Measurements from ENCODE around the gene DRC7. TPM values are rescaled to one million over a fixed set of nuclear protein-coding genes. Genes with fewer than 3 reads are reported as not detected.

Gene DRC7
- total and polyA plus RNA-seq, 8 donors: not detected

- DNase-seq: no peak
These were observed 28.0 kb downstream of the DRC7 start for GRCh38 chr16:57722651-57723050.

DNA sequence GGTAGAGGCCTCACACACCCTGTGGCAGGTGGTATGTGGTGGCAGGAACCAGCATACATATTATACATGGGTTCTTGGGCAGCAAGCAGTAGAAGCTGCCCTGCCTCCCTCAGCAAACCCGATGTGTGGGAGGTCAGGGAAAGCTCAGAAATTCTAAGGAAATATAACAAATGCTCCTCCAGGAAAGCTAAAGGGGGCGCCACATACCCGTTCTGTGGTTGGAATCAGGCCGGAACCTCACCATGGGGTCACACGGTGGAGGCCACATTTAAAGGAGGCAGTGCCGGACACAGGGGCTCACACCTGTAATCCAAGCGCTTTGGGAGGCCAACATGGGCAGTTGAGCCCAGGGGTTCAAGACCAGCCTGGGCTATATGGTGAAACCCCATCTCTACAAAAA lies 28.6 kb downstream of the DRC7 start:
- 63 to 79% (median 75%) methylated on average over 7 of the region's 7 CpGs for WGBS, 5 donors
- intact Hi-C loops (cut with DNase I; ENCODE audit: low total_unique reads): loop anchor here (10.0 kb wide), 1 partner anchor 148 kb away; no protein-coding TSS in a partner anchor

More at GRCh38 chr16:57722651-57723050, 28.0 kb downstream of the DRC7 start:
- Histone ChIP-seq H3K4me1 (no peaks in the 10 kb centered on the region), H3K27ac (no peak overlapping the region), H3K27me3 (peaks cover 0 to 10% (median 0%) of the 10 kb centered on the region in 3 donors), H3K9me3 (no peaks in the 10 kb centered on the region), H3K36me3 (no peaks in the 10 kb centered on the region), H3K4me3 (no peak overlapping the region)
- TF ChIP-seq, protein P1, sequence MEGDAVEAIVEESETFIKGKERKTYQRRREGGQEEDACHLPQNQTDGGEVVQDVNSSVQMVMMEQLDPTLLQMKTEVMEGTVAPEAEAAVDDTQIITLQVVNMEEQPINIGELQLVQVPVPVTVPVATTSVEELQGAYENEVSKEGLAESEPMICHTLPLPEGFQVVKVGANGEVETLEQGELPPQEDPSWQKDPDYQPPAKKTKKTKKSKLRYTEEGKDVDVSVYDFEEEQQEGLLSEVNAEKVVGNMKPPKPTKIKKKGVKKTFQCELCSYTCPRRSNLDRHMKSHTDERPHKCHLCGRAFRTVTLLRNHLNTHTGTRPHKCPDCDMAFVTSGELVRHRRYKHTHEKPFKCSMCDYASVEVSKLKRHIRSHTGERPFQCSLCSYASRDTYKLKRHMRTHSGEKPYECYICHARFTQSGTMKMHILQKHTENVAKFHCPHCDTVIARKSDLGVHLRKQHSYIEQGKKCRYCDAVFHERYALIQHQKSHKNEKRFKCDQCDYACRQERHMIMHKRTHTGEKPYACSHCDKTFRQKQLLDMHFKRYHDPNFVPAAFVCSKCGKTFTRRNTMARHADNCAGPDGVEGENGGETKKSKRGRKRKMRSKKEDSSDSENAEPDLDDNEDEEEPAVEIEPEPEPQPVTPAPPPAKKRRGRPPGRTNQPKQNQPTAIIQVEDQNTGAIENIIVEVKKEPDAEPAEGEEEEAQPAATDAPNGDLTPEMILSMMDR (IDR thresholded peaks at IDR 0.05): no peak
- TF ChIP-seq EP300 (IDR thresholded peaks at IDR 0.05): no peak
- no peak for TF ChIP-seq POLR2A (IDR thresholded peaks at IDR 0.05)
- no peak for TF ChIP-seq POLR2AphosphoS5 (IDR thresholded peaks at IDR 0.05)
- intact Hi-C loops (cut with DNase I; ENCODE audit: low total_unique reads): loop anchor here (10.0 kb wide), 1 partner anchor 148 kb away; no protein-coding TSS in a partner anchor
- 69 to 83% (median 77%) methylated on average over 6 to 11 of the region's 11 CpGs for WGBS, 5 donors

GRCh38 chr16:57724531-57724930 lies 29.9 kb downstream of the DRC7 start:
- intact Hi-C loops (cut with DNase I; ENCODE audit: low total_unique reads): loop anchor here (10.0 kb wide), 1 partner anchor 150 kb away; no protein-coding TSS in a partner anchor
- Histone ChIP-seq H3K4me1 (no peaks in the 10 kb centered on the region), H3K27ac (no peak overlapping the region), H3K9me3 (no peaks in the 10 kb centered on the region), H3K4me3 (no peak overlapping the region), H3K36me3 (no peaks in the 10 kb centered on the region), H3K27me3 (peaks cover 0 to 10% (median 0%) of the 10 kb centered on the region in 3 donors)
- TF ChIP-seq EP300 (IDR thresholded peaks at IDR 0.05): no peak
- no peak for DNase-seq
- WGBS, 5 donors: 79 to 91% (median 88%) methylated on average over 15 of the region's 15 CpGs

More for the DNA sequence above, 28.6 kb downstream of the DRC7 start:
- no peaks in the 10 kb centered on the region for H3K9me3 ChIP-seq
- no peaks in the 10 kb centered on the region for H3K36me3 ChIP-seq
- H3K4me3 ChIP-seq: no peak overlapping the region
- H3K27me3 ChIP-seq: peaks cover 0 to 10% (median 0%) of the 10 kb centered on the region in 3 donors
- TF ChIP-seq EP300 (IDR thresholded peaks at IDR 0.05) (no peak), POLR2AphosphoS5 (IDR thresholded peaks at IDR 0.05) (no peak), POLR2A (IDR thresholded peaks at IDR 0.05) (no peak)
- TF ChIP-seq, protein P1 (IDR thresholded peaks at IDR 0.05): no peak
- H3K27ac ChIP-seq: no peak overlapping the region
- no peak for DNase-seq
- H3K4me1 ChIP-seq: no peaks in the 10 kb centered on the region

DNA sequence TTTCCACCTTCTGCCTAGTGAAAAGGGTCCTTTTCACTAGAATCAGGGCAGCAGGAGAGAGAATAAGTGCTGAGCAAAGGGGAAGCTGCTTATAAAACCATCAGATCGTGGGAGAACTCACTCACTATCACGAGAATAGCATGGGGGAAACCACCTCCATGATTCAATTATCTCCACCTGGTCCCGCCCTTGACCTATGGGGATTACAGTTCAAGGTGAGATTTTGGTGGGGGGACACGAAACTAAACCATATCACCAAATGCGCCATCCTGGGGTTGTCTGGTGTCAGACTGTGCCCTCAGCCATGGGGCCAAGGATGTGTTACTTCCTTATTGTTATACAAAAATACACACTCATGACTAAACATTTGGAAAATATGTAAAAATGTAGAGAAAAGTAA lies 30.5 kb downstream of the DRC7 start:
- Histone ChIP-seq H3K9me3 (no peaks in the 10 kb centered on the region), H3K36me3 (no peaks in the 10 kb centered on the region), H3K4me3 (no peak overlapping the region), H3K27me3 (peaks cover 0 to 10% (median 0%) of the 10 kb centered on the region in 3 donors), H3K27ac (no peak overlapping the region), H3K4me1 (no peaks in the 10 kb centered on the region)
- intact Hi-C loops (cut with DNase I; ENCODE audit: low total_unique reads): loop anchor here (10.0 kb wide), 1 partner anchor 150 kb away; no protein-coding TSS in a partner anchor
- TF ChIP-seq EP300 (IDR thresholded peaks at IDR 0.05) (no peak), POLR2AphosphoS5 (IDR thresholded peaks at IDR 0.05) (no peak)
- WGBS, 5 donors: 48 to 57% (median 57%) methylated on average over 5 of the region's 5 CpGs
- no peak for DNase-seq

DNA sequence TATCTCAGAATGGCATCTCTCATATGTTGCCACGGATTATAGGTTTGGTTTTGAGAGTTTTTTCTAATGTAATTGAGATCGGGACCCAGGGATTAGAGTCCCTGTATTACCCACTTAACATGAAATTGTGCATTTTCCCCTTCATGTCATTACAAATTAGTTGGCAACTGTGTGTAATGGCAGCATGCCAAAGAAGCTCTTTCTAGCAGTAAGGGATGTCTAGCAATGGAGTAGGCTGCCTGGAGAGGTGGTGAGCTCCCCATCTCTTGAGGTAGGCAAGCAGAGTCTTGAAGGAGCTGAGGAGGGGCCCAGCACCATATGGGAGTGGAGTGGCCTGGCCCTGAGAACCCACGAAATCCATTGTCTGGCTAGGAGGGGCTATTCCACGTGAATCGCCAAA lies 30.9 kb downstream of the DRC7 start:
- Histone ChIP-seq H3K9me3 (no peaks in the 10 kb centered on the region), H3K27me3 (peaks cover 0 to 10% (median 0%) of the 10 kb centered on the region in 3 donors), H3K27ac (no peak overlapping the region), H3K4me3 (no peak overlapping the region), H3K4me1 (no peaks in the 10 kb centered on the region), H3K36me3 (no peaks in the 10 kb centered on the region)
- intact Hi-C loops (cut with DNase I; ENCODE audit: low total_unique reads): loop anchor here (10.0 kb wide), 1 partner anchor 151 kb away; no protein-coding TSS in a partner anchor
- TF ChIP-seq POLR2AphosphoS5 (IDR thresholded peaks at IDR 0.05) (no peak), POLR2A (IDR thresholded peaks at IDR 0.05) (no peak), EP300 (IDR thresholded peaks at IDR 0.05) (no peak)
- TF ChIP-seq, protein P1 (IDR thresholded peaks at IDR 0.05): no peak
- WGBS, 5 donors: 70 to 71% (median 71%) methylated on average over 5 of the region's 5 CpGs
- no peak for DNase-seq
